ENCODE results near the gene CARHSP1.
A peak's percentile ranks its signal among the peaks of the same experiment; 100 is the strongest.
"Not testable (repeated sequence)": the region's sequence is repeated elsewhere in the genome, so short reads cannot be mapped to it uniquely, and the experiment has no call there.

CARHSP1 gene

GRCh38 chr16:8868416-8869211, at the start of gene CARHSP1:
Gene CARHSP1 (minus strand): TSS chr16:8869006. CDS start chr16:8859328, 9,678 bp downstream.
- FAIRE-seq: peak; percentile 58
- DNase-seq (ENCODE audit: insufficient read length, low spot score): peak; percentile 91

GRCh38 chr16:8917336-8917735, 48.5 kb upstream of the CARHSP1 start:
- not testable (repeated sequence) for FAIRE-seq; DNase-seq (ENCODE audit: insufficient read length, low spot score)

- no peak for DNase-seq (ENCODE audit: insufficient read length, low spot score)
- FAIRE-seq: no peak
Measured at GRCh38 chr16:8916541-8917225, 47.9 kb upstream of the CARHSP1 start.

GRCh38 chr16:8915722-8916301, 47.0 kb upstream of the CARHSP1 start:
- no peak for DNase-seq (ENCODE audit: insufficient read length, low spot score)
- FAIRE-seq: no peak

GRCh38 chr16:8914098-8914497, 45.3 kb upstream of the CARHSP1 start:
- no peak for FAIRE-seq

DNA sequence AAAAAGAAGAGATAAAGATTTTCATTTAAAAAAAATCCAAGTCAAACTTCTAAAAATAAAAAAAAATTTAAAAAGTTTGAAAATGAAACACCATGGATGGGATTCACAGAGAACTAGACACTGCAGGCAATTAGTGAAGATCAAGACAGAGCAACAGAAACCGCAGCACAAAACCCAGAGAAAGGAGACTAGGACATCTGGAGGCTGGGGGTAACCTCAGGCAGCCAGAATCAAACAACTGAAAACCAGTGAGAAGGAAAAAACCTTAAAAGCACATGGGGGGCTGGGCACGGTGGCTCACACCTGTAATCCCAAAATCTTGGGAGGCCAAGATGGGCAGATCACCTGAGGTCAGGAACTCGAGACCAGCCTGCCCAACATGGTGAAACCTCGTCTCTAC, 44.0 kb upstream of the CARHSP1 start:
- DNase-seq (ENCODE audit: insufficient read length, low spot score) (no peak), FAIRE-seq (no peak)

More at GRCh38 chr16:8914098-8914497, 45.3 kb upstream of the CARHSP1 start:
- no peak for DNase-seq (ENCODE audit: insufficient read length, low spot score)

- FAIRE-seq (no peak), DNase-seq (ENCODE audit: insufficient read length, low spot score) (no peak)
Measured at GRCh38 chr16:8910811-8911210, 42.0 kb upstream of the CARHSP1 start.

- DNase-seq (ENCODE audit: insufficient read length, low spot score): no peak
- FAIRE-seq: no peak
Measured at GRCh38 chr16:8908810-8909468, 40.1 kb upstream of the CARHSP1 start.

GRCh38 chr16:8907096-8907495, 38.3 kb upstream of the CARHSP1 start:
- no peak for FAIRE-seq
- DNase-seq (ENCODE audit: insufficient read length, low spot score): no peak

DNA sequence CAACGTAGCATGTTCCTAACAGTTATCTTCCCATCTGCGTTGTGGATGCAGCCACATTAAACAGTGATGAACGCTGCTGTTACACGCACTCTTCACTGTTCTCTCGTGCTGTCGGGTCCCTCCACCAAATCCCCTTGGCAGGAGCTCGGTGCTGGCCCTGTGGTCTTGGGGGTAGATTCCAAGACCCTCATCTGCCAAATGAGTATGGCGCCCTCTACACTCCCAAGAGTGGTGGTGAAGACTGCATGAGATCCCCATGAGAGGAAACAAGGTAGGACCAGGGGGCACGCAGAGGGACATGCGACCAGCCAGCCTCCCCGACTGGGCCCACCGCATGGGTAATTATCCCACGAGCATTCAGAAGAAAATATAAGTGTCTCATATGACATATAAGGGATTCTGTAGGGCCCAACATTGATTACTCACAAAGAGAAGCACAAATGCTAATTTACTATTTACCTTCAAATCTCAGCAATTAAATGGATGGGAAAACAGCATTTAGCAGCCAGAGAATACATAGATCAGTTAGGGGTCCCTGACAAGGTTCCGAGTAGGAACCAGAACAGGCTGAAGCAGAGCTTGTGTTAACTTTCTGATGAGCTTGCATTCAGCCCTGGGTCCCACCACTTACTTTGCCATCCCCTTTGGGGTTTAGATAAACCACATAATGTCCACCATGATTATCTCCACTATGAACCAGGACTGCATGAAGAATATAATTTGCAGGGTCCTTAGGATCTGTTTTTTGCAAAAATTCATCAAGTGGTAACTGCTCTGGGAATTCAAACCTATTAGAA, 37.2 kb upstream of the CARHSP1 start:
- DNase-seq (ENCODE audit: insufficient read length, low spot score) (no peak), FAIRE-seq (no peak)

- FAIRE-seq (no peak), DNase-seq (ENCODE audit: insufficient read length, low spot score) (no peak)
Measured at GRCh38 chr16:8905168-8905762, 36.5 kb upstream of the CARHSP1 start.

GRCh38 chr16:8904018-8904430, 35.2 kb upstream of the CARHSP1 start:
- FAIRE-seq (no peak), DNase-seq (ENCODE audit: insufficient read length, low spot score) (no peak)

GRCh38 chr16:8903004-8903403, 34.2 kb upstream of the CARHSP1 start:
- no peak for DNase-seq (ENCODE audit: insufficient read length, low spot score)
- no peak for FAIRE-seq

GRCh38 chr16:8901320-8901861, 32.6 kb upstream of the CARHSP1 start:
- no peak for FAIRE-seq

DNA sequence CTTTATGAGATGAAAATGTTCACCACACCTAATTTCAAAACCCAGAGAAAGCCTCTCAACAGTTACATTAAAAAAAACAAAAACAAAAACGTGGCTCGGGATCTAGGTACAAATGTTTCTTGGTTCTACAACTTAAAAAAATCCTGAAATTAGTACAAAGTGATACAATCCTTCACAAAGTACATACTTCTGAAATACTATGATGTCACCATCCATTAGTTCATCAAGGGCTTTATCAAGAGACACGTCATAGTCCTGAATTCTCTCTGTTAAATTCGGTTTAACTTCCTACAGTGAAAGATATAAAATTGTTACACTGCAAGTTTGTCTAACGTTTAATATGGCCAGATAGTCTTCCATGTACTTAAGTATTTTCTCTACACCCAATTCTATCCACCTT, 31.5 kb upstream of the CARHSP1 start:
- FAIRE-seq (no peak), DNase-seq (ENCODE audit: insufficient read length, low spot score) (no peak)

More at GRCh38 chr16:8901320-8901861, 32.6 kb upstream of the CARHSP1 start:
- no peak for DNase-seq (ENCODE audit: insufficient read length, low spot score)

DNA sequence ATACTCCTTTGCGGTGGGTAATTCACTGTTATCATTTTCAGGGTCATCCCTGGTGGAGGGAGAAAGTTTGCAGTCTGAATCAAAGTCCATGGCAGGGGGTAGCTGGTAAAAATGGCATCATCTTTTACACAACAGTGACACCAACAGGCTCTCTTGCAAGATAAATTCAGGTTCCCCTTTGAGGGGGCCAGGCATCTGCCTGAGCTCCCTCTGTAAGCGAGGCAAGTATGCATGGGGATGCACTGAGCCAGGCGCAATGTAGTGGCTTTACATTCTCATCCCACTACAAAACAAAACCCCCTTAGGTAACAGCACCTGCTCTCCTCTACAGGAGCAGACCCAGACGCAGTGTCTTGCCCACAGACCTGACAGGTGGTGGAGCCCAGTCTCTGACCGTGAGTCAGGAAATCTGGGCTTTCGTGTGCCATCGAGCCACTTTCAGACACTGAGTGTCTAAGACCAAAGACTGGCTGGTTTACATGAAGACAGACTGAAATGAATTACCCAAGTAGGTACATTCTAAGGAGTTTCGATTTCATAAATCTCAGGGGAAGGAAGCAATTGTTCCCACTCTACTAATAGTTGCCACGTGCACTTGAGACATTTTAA, 31.0 kb upstream of the CARHSP1 start:
- DNase-seq (ENCODE audit: insufficient read length, low spot score) (no peak), FAIRE-seq (no peak)

- no peak for FAIRE-seq
- no peak for DNase-seq (ENCODE audit: insufficient read length, low spot score)
Measured at GRCh38 chr16:8898660-8899318, 30.0 kb upstream of the CARHSP1 start.

- DNase-seq (ENCODE audit: insufficient read length, low spot score) (no peak), FAIRE-seq (no peak)
Measured at GRCh38 chr16:8894736-8895334, 26.0 kb upstream of the CARHSP1 start.
